PFSK-1 (cell line): ENCODE results near the gene FEM1B.

Source experiments
- FOXP2 ChIP-seq: optimal IDR thresholded peaks from 2 replicates; pipeline ENCODE3; 2011; ENCODE audit warnings: borderline replicate concordance, control low read depth, inconsistent platforms; ENCODE audit not compliant: insufficient read depth; ENCODE audit errors: extremely low read length, extremely low read depth
- POLR2AphosphoS5 ChIP-seq: IDR thresholded peaks from 2 replicates; pipeline ENCODE4 v1.6.1; 2012; ENCODE audit warnings: low read depth, mild to moderate bottlenecking, control low read depth, low read length, moderate library complexity
- SIN3A ChIP-seq: IDR thresholded peaks from 2 replicates; pipeline ENCODE4 v1.6.1; 2012; ENCODE audit warnings: mild to moderate bottlenecking, low read length, moderate library complexity, borderline replicate concordance; ENCODE audit not compliant: insufficient read depth
- TF ChIP-seq, protein P1 (sequence below), 2 experiments: IDR thresholded peaks; 2 replicates each; pipeline versions ENCODE4 v1.6.1 to v1.8.0; 2011 to 2012; ENCODE audit warnings: low read depth in 2 of 2, low read length in 2 of 2, control low read depth in 1 of 2, inconsistent platforms in 1 of 2, mild to moderate bottlenecking in 1 of 2, moderate library complexity in 1 of 2; ENCODE audit not compliant: insufficient read depth in 1 of 2

DNA sequence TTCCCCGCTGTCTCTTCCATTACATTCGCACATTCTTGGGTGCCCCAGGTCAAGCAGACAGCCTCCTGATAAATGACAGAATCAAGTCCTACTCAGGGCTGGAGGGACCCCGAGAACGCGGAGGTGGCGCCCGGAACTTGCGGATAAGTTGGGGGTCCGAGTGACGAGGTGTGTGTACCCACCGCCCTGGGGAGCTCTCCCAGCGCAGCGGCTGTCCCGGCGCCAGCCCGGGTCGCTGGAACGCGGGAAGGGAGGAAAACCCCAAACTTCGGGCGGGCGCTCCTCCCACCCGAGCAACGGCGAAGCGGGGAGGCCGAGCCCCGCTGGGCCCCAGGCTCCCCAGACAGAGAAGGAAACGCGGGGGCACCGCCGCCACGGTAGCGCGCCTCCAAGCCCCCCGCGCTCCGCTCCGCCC lies 48.6 kb upstream of the FEM1B start:
- TF ChIP-seq, protein P1, sequence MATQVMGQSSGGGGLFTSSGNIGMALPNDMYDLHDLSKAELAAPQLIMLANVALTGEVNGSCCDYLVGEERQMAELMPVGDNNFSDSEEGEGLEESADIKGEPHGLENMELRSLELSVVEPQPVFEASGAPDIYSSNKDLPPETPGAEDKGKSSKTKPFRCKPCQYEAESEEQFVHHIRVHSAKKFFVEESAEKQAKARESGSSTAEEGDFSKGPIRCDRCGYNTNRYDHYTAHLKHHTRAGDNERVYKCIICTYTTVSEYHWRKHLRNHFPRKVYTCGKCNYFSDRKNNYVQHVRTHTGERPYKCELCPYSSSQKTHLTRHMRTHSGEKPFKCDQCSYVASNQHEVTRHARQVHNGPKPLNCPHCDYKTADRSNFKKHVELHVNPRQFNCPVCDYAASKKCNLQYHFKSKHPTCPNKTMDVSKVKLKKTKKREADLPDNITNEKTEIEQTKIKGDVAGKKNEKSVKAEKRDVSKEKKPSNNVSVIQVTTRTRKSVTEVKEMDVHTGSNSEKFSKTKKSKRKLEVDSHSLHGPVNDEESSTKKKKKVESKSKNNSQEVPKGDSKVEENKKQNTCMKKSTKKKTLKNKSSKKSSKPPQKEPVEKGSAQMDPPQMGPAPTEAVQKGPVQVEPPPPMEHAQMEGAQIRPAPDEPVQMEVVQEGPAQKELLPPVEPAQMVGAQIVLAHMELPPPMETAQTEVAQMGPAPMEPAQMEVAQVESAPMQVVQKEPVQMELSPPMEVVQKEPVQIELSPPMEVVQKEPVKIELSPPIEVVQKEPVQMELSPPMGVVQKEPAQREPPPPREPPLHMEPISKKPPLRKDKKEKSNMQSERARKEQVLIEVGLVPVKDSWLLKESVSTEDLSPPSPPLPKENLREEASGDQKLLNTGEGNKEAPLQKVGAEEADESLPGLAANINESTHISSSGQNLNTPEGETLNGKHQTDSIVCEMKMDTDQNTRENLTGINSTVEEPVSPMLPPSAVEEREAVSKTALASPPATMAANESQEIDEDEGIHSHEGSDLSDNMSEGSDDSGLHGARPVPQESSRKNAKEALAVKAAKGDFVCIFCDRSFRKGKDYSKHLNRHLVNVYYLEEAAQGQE (IDR thresholded peaks at IDR 0.05; ENCODE audit: insufficient read depth in 1 of 2, low read depth in 2 of 2, low read length in 2 of 2) = no peak
- no peak; the same call in 1 of the 2 replicates for TF ChIP-seq POLR2AphosphoS5
- TF ChIP-seq SIN3A = peak; percentile 82; the same call in 1 of the 2 replicates
- no peak for TF ChIP-seq FOXP2
